Measurements from ENCODE around the gene CCDC136. TPM values are rescaled to one million over a fixed set of nuclear protein-coding genes. Genes with fewer than 3 reads are reported as not detected.

Gene CCDC136
- total RNA-seq, 1 donor from 2014 or later: 17.9 TPM

GRCh38 chr7:128758553-128758952, 33.2 kb upstream of the CCDC136 start:
- Histone ChIP-seq H3K9me3 (no peaks in the 10 kb centered on the region), H3K27ac (no peak overlapping the region), H3K27me3 (no peaks in the 10 kb centered on the region), H3K36me3 (peaks cover 0 to 61% of the 10 kb centered on the region in 2 donors), H3K4me1 (peaks cover 20% of the 10 kb centered on the region), H3K4me3 (no peak overlapping the region)
- TF ChIP-seq CTCF (IDR thresholded peaks at IDR 0.05) (no peak), POLR2AphosphoS5 (IDR thresholded peaks at IDR 0.05; ENCODE audit: insufficient read depth in 1 of 2, low read depth in 1 of 2) (no peak), POLR2A (IDR thresholded peaks at IDR 0.05) (no peak)
- intact Hi-C loops (cut with DNase I): no loop called here
- no peak for DNase-seq (ENCODE audit: extremely low spot score in 2 of 2)

- intact Hi-C loops (cut with DNase I): no loop called here
- DNase-seq (ENCODE audit: extremely low spot score in 2 of 2): no peak
- TF ChIP-seq POLR2AphosphoS5 (IDR thresholded peaks at IDR 0.05; ENCODE audit: insufficient read depth in 1 of 2, low read depth in 1 of 2) (no peak), POLR2A (IDR thresholded peaks at IDR 0.05) (no peak), CTCF (IDR thresholded peaks at IDR 0.05) (no peak)
- Histone ChIP-seq H3K9me3 (no peaks in the 10 kb centered on the region), H3K4me1 (peaks cover 20% of the 10 kb centered on the region), H3K27me3 (no peaks in the 10 kb centered on the region), H3K27ac (no peak overlapping the region), H3K36me3 (peaks cover 0 to 58% of the 10 kb centered on the region in 2 donors), H3K4me3 (no peak overlapping the region)
Observed at GRCh38 chr7:128759242-128759641, 32.5 kb upstream of the CCDC136 start.

- H3K4me3 ChIP-seq: no peak overlapping the region
- no peak for DNase-seq (ENCODE audit: extremely low spot score in 2 of 2)
- peaks cover 0 to 70% of the 10 kb centered on the region in 2 donors for H3K36me3 ChIP-seq
- H3K27me3 ChIP-seq: no peaks in the 10 kb centered on the region
- TF ChIP-seq POLR2A (IDR thresholded peaks at IDR 0.05) (no peak), POLR2AphosphoS5 (IDR thresholded peaks at IDR 0.05; ENCODE audit: insufficient read depth in 1 of 2, low read depth in 1 of 2) (no peak), CTCF (IDR thresholded peaks at IDR 0.05) (no peak)
- H3K9me3 ChIP-seq: no peaks in the 10 kb centered on the region
- intact Hi-C loops (cut with DNase I): no loop called here
- H3K4me1 ChIP-seq: no peaks in the 10 kb centered on the region
- no peak overlapping the region for H3K27ac ChIP-seq
Observed at GRCh38 chr7:128763541-128763940, 28.2 kb upstream of the CCDC136 start.

- intact Hi-C loops (cut with DNase I): no loop called here
- Histone ChIP-seq H3K36me3 (peaks cover 0 to 65% of the 10 kb centered on the region in 2 donors), H3K4me1 (no peaks in the 10 kb centered on the region), H3K9me3 (no peaks in the 10 kb centered on the region), H3K27me3 (no peaks in the 10 kb centered on the region), H3K27ac (no peak overlapping the region), H3K4me3 (no peak overlapping the region)
- DNase-seq (ENCODE audit: extremely low spot score in 2 of 2): no peak
- TF ChIP-seq POLR2A (IDR thresholded peaks at IDR 0.05): no peak
- no peak for TF ChIP-seq POLR2AphosphoS5 (IDR thresholded peaks at IDR 0.05; ENCODE audit: insufficient read depth in 1 of 2, low read depth in 1 of 2)
- no peak for TF ChIP-seq CTCF (IDR thresholded peaks at IDR 0.05)
Observed at GRCh38 chr7:128767475-128768110, 24.2 kb upstream of the CCDC136 start.

GRCh38 chr7:128770233-128770632, 21.5 kb upstream of the CCDC136 start:
- Histone ChIP-seq H3K36me3 (peaks cover 0 to 47% of the 10 kb centered on the region in 2 donors), H3K4me1 (no peaks in the 10 kb centered on the region), H3K27ac (no peak overlapping the region), H3K4me3 (no peak overlapping the region), H3K27me3 (no peaks in the 10 kb centered on the region), H3K9me3 (no peaks in the 10 kb centered on the region)
- no peak for TF ChIP-seq CTCF (IDR thresholded peaks at IDR 0.05)
- TF ChIP-seq POLR2AphosphoS5 (IDR thresholded peaks at IDR 0.05; ENCODE audit: insufficient read depth in 1 of 2, low read depth in 1 of 2): no peak
- no peak for TF ChIP-seq POLR2A (IDR thresholded peaks at IDR 0.05)
- no peak for DNase-seq (ENCODE audit: extremely low spot score in 2 of 2)
- intact Hi-C loops (cut with DNase I): no loop called here
